ENCODE measurements around the gene SLU7.

GRCh38 chr5:160360310-160360709 is 58.6 kb downstream of the SLU7 start:
- TF ChIP-seq CTCF (conservative IDR thresholded peaks at IDR 0.05; ENCODE audit: low read depth, low read length) (no peak), POLR2A (IDR thresholded peaks at IDR 0.05; ENCODE audit: low read depth, low read length) (no peak), RAD21 (IDR thresholded peaks at IDR 0.05; ENCODE audit: low read length) (no peak), BHLHE40 (IDR thresholded peaks at IDR 0.05; ENCODE audit: low read depth, low read length) (no peak), SMC3 (IDR thresholded peaks at IDR 0.05; ENCODE audit: low read depth, low read length) (no peak), FOS (IDR thresholded peaks at IDR 0.05; ENCODE audit: low read depth, low read length) (no peak), RFX5 (IDR thresholded peaks at IDR 0.05; ENCODE audit: low read depth, low read length) (no peak), USF2 (IDR thresholded peaks at IDR 0.05; ENCODE audit: low read depth, low read length) (no peak), MAFK (IDR thresholded peaks at IDR 0.05; ENCODE audit: low read depth, low read length) (no peak), CHD1 (IDR thresholded peaks at IDR 0.05; ENCODE audit: low read depth, low read length) (no peak)

Measured in IMR-90 (cell line).